IMR-90 (cell line): ENCODE data around the gene CDKAL1. TPM values are rescaled to one million over a fixed set of nuclear protein-coding genes. Genes with fewer than 3 reads are reported as not detected.

Experiments used
- ATAC-seq: fragments of 200-7000 bp; cut with Tn5 transposase; 2 replicates; pipeline ENCODE4 v1.9.1; 2020; ENCODE audit warnings: low read depth, mild to moderate bottlenecking, moderate library complexity
- BruUV-seq: library from RNA; stranded (reverse); fragments of 400-500 nt; replicated peaks from 2 replicates; lab custom pipeline; 2021; lab: Mats Ljungman, UMichigan
- CTCF ChIA-PET: fragments of 300-600 bp; formaldehyde crosslinking; extraction: SDS; loops from one replicate; lab custom pipeline; 2021; ENCODE audit warnings: antibody characterized with exemption; lab: Yijun Ruan, JAX
- POLR2A ChIA-PET: fragments of 300-600 bp; sonication (Branson Sonifier 250); formaldehyde crosslinking; loops from one replicate; lab custom pipeline; 2022; ENCODE audit warnings: antibody characterized with exemption; ENCODE audit not compliant: unreplicated experiment; lab: Charles Lee
- DNase-seq: peaks from one replicate; pipeline ENCODE4 v3.0.0; 2013
- H2AFZ ChIP-seq: replicated peaks from 2 replicates; pipeline ENCODE3; 2013; ENCODE audit warnings: low read length, mild to moderate bottlenecking; ENCODE audit not compliant: poor library complexity
- H2AK5ac ChIP-seq: 2 replicates; pipeline ENCODE4 v1.6.1; 2013; ENCODE audit warnings: low read depth, low read length, inconsistent platforms
- H2AK9ac ChIP-seq: replicated peaks from 2 replicates; pipeline ENCODE3; 2013; ENCODE audit warnings: mild to moderate bottlenecking, low read depth, low read length, moderate library complexity; ENCODE audit not compliant: poor library complexity
- H2BK120ac ChIP-seq: 2 replicates; pipeline ENCODE4 v1.6.1; 2013; ENCODE audit warnings: low read depth, low read length, inconsistent platforms
- H2BK15ac ChIP-seq: 3 replicates; pipeline ENCODE4 v1.6.1; 2013; ENCODE audit warnings: low read depth, low read length, inconsistent platforms
- H2BK20ac ChIP-seq: 2 replicates; pipeline ENCODE4 v1.6.1; 2013; ENCODE audit warnings: low read depth, mild to moderate bottlenecking, inconsistent platforms, low read length, moderate library complexity
- H2BK5ac ChIP-seq: 2 replicates; pipeline ENCODE4 v1.6.1; 2013; ENCODE audit warnings: mild to moderate bottlenecking, low read depth, low read length, inconsistent platforms; ENCODE audit not compliant: poor library complexity, severe bottlenecking
- H3K14ac ChIP-seq: replicated peaks from 2 replicates; pipeline ENCODE4 v1.6.1; 2013; ENCODE audit warnings: low read depth, low read length, inconsistent platforms
- H3K18ac ChIP-seq: 2 replicates; pipeline ENCODE4 v1.6.1; 2013; ENCODE audit warnings: low read depth, low read length, control low read depth
- H3K23ac ChIP-seq: 2 replicates; pipeline ENCODE4 v1.6.1; 2013; ENCODE audit warnings: low read depth, low read length, inconsistent platforms
- H3K27ac ChIP-seq: 2 replicates; pipeline ENCODE4 v1.5.1; 2013; ENCODE audit warnings: mild to moderate bottlenecking, control low read depth, low read length; ENCODE audit not compliant: insufficient read depth
- H3K27me3 ChIP-seq: 2 replicates; pipeline ENCODE4 v1.6.1; 2013; ENCODE audit warnings: low read length; ENCODE audit not compliant: control insufficient read depth, insufficient read depth
- H3K36me3 ChIP-seq: 2 replicates; pipeline ENCODE4 v1.6.1; 2013; ENCODE audit warnings: low read length, mixed read lengths; ENCODE audit not compliant: control insufficient read depth, insufficient read depth
- H3K4ac ChIP-seq: 2 replicates; pipeline ENCODE4 v1.6.1; 2013; ENCODE audit warnings: low read depth, low read length, inconsistent platforms
- H3K4me1 ChIP-seq: 2 replicates; pipeline ENCODE4 v1.6.1; 2013; ENCODE audit warnings: low read length, mixed read lengths; ENCODE audit not compliant: control insufficient read depth, insufficient read depth
- H3K4me2 ChIP-seq: 2 replicates; pipeline ENCODE4 v1.6.1; 2013; ENCODE audit warnings: low read depth, mild to moderate bottlenecking, control low read depth, low read length, moderate library complexity
- H3K4me3 ChIP-seq: 2 replicates; pipeline ENCODE4 v1.5.1; 2013; ENCODE audit warnings: low read depth, mild to moderate bottlenecking, control low read depth, low read length, moderate library complexity; ENCODE audit not compliant: insufficient read depth
- H3K56ac ChIP-seq: 2 replicates; pipeline ENCODE4 v1.6.1; 2013; ENCODE audit warnings: low read length, inconsistent platforms; ENCODE audit not compliant: insufficient read depth; ENCODE audit errors: extremely low read depth
- H3K79me1 ChIP-seq, 2 experiments: 2 replicates each; pipeline ENCODE4 v1.6.1; 2013; ENCODE audit warnings: low read length in 2 of 2, inconsistent platforms in 1 of 2, low read depth in 1 of 2
- H3K9ac ChIP-seq: 2 replicates; pipeline ENCODE4 v1.6.1; 2013; ENCODE audit warnings: low read depth, low read length, control low read depth
- H3K9me1 ChIP-seq: 2 replicates; pipeline ENCODE4 v1.6.1; 2013; ENCODE audit warnings: low read length, inconsistent platforms; ENCODE audit not compliant: insufficient read depth
- H3K9me3 ChIP-seq: 2 replicates; pipeline ENCODE4 v1.6.1; 2013; ENCODE audit warnings: low read length; ENCODE audit not compliant: control insufficient read depth, insufficient read depth
- H4K20me1 ChIP-seq: 2 replicates; pipeline ENCODE4 v1.6.1; 2013; ENCODE audit warnings: low read length, inconsistent platforms; ENCODE audit not compliant: insufficient read depth
- H4K5ac ChIP-seq: 2 replicates; pipeline ENCODE4 v1.6.1; 2013; ENCODE audit warnings: mild to moderate bottlenecking, low read depth, low read length, control low read depth
- H4K8ac ChIP-seq, 2 experiments: 2 replicates each; pipeline ENCODE4 v1.6.1; 2013; ENCODE audit warnings: low read depth in 2 of 2, low read length in 2 of 2, control low read depth in 1 of 2, inconsistent platforms in 1 of 2
- H4K91ac ChIP-seq: 2 replicates; pipeline ENCODE4 v1.6.1; 2013; ENCODE audit warnings: low read depth, low read length, inconsistent platforms; ENCODE audit not compliant: insufficient read depth
- FOS ChIP-seq: fragments of 150-350 bp; IDR thresholded peaks from 2 replicates; pipeline ENCODE4 v1.6.1; 2016; ENCODE audit warnings: low read depth, low read length
- SMC3 ChIP-seq: fragments of 150-350 bp; IDR thresholded peaks from 2 replicates; pipeline ENCODE4 v1.6.1; 2016; ENCODE audit warnings: low read depth, mild to moderate bottlenecking, antibody characterized with exemption, low read length, moderate library complexity
- WGBS, 2 experiments: methylation state at CpG; one replicate each; pipeline versions ENCODE4 v1.1.5 to v1.1.7; 2013; ENCODE audit warnings: missing lambda C conversion rate in 2 of 2; ENCODE audit not compliant: insufficient read length in 1 of 2; ENCODE audit errors: extremely low coverage in 2 of 2; 5-methylcytosine and 5-hydroxymethylcytosine counted together
- dilution Hi-C: fragments of 300-500 bp; cut with HindIII; formaldehyde crosslinking; loops from one replicate; pipeline ENCODE4 v1.14.3; 2018; ENCODE audit warnings: low sequenced_read_pairs; ENCODE audit not compliant: unreplicated experiment
- in situ Hi-C: fragments of 300-500 bp; cut with MboI; formaldehyde crosslinking; loops from 3 replicates; pipeline ENCODE4 v1.14.3; 2019; ENCODE audit warnings: low sequenced_read_pairs, inconsistent platforms, mixed read lengths
- intact Hi-C: fragments of 100-400 bp; cut with micrococcal nuclease; formaldehyde crosslinking; loops from 2 replicates; pipeline ENCODE4 v1.10.0; 2022
- polyA plus RNA-seq, 3 experiments: library from polyadenylated mRNA; depleted of rRNA; stranded (reverse); fragments of >200 nt; gene quantifications; 2 replicates each; pipeline ENCODE4 v1.2.3, GENCODE V29; 2012; ENCODE audit warnings: low replicate concordance in 1 of 3
- total RNA-seq: library from RNA; depleted of rRNA; stranded (reverse); fragments of >200 nt; gene quantifications from 2 replicates; pipeline ENCODE4 v1.2.3, GENCODE V29; 2012

CDKAL1 gene
- total and polyA plus RNA-seq, 2 of the 4 experiments (the other 2 are of a cell fraction), result 3.7 to 13.1 TPM

DNA sequence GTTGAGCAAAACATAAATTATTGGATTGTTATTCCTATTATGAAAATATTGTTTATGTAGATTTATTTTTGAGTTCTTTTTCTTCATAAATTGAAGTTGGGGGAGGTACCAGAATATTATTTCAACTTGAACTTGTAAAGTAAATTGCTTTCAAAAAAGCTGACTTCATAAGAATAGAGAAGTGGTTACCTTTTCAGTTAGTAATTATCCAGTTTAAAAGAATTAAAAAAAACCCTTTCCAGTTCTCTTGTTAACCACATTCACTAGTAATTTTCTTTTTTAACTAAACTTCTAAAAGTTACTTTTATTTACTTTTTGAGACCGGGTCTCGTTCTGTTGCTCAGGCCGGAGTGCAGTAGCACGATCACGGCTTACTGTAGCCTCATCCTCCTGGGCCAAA, 124.3 kb downstream of the CDKAL1 start:
- H3K4ac ChIP-seq, result no peak overlapping the region
- no peak overlapping the region for H3K23ac ChIP-seq
- POLR2A ChIA-PET, result no interaction called here
- DNase-seq (no peak), ATAC-seq (no peak)
- H3K36me3 ChIP-seq, result no peaks in the 10 kb centered on the region
- H3K4me2 ChIP-seq, result no peak overlapping the region
- no peak overlapping the region for H3K18ac ChIP-seq
- no peak overlapping the region for H2AFZ ChIP-seq
- CTCF ChIA-PET, result no interaction called here
- no peak overlapping the region for H4K91ac ChIP-seq
- H3K9ac ChIP-seq, result no peak overlapping the region
- TF ChIP-seq FOS, result no peak
- TF ChIP-seq SMC3, result no peak
- no peaks in the 10 kb centered on the region; the same call in 1 of the 2 replicates for H3K9me1 ChIP-seq
- BruUV-seq, result no TSS peak
- no peaks in the 10 kb centered on the region for H4K20me1 ChIP-seq
- H3K4me1 ChIP-seq, result peaks cover 7% of the 10 kb centered on the region; the same call in 1 of the 2 replicates
- H3K27ac ChIP-seq, result no peak overlapping the region
- no peak overlapping the region for H3K4me3 ChIP-seq
- no peak overlapping the region for H4K5ac ChIP-seq
- dilution Hi-C loops (no loop called here), intact Hi-C loops (no loop called here), in situ Hi-C loops (no loop called here)
- H3K56ac ChIP-seq, result no peak overlapping the region
- WGBS, 2 experiments, result no CpG with 5 or more reads among the region's 5 CpGs
- no peak overlapping the region for H2BK20ac ChIP-seq
- no peak overlapping the region for H2BK120ac ChIP-seq
- H3K14ac ChIP-seq, result no peak overlapping the region
- H2BK5ac ChIP-seq, result no peak overlapping the region
- peaks cover 0 to 21% of the 10 kb centered on the region in 2 experiments; a peak in 3 of 4 replicates for H3K79me1 ChIP-seq
- no peak overlapping the region for H4K8ac ChIP-seq
- no peak overlapping the region for H2AK9ac ChIP-seq
- no peak overlapping the region for H2BK15ac ChIP-seq
- no peak overlapping the region for H2AK5ac ChIP-seq
- H3K27me3 ChIP-seq, result no peaks in the 10 kb centered on the region
- H3K9me3 ChIP-seq, result no peaks in the 10 kb centered on the region
